Upper lobe of left lung (tissue), 6 donors: ENCODE data around the gene C9orf50. TPM values are rescaled to one million over a fixed set of nuclear protein-coding genes. Genes with fewer than 3 reads are reported as not detected.
A peak's percentile ranks its signal among the peaks of the same experiment; 100 is the strongest.
"Not testable (repeated sequence)": the region's sequence is repeated elsewhere in the genome, so short reads cannot be mapped to it uniquely, and the experiment has no call there.

Experiments
- ATAC-seq, 2 donors: fragments of 200-7000 bp; cut with Tn5 transposase; one replicate each; pipeline ENCODE4 v1.9.1; 2022; ENCODE audit warnings: mild to moderate bottlenecking in 2 of 2, moderate library complexity in 2 of 2; ENCODE audit not compliant: low FRiP score in 2 of 2
- DNase-seq, 2 donors: peaks; one replicate each; pipeline ENCODE4 v3.0.0-alpha.2; 2019 to 2020
- H3K27ac ChIP-seq, 4 donors: fragments of 200-600 bp; sonication (generic); one replicate each; pipeline ENCODE4 v1.5.1; 2016 to 2019
- H3K27me3 ChIP-seq, 4 donors: fragments of 200-600 bp; sonication (generic); one replicate each; pipeline ENCODE4 v1.5.1; 2017 to 2019
- H3K36me3 ChIP-seq, 4 donors: fragments of 200-600 bp; sonication (generic); one replicate each; pipeline ENCODE4 v1.5.1; 2016 to 2019
- H3K4me1 ChIP-seq, 4 donors: fragments of 200-600 bp; sonication (generic); one replicate each; pipeline ENCODE4 v1.5.1; 2018 to 2019
- H3K4me3 ChIP-seq, 4 donors: fragments of 200-600 bp; sonication (generic); one replicate each; pipeline ENCODE4 v1.5.1; 2017 to 2019; ENCODE audit warnings: mild to moderate bottlenecking in 2 of 4, moderate library complexity in 1 of 4
- H3K9me3 ChIP-seq, 4 donors: fragments of 200-600 bp; sonication (generic); one replicate each; pipeline ENCODE4 v1.5.1; 2018 to 2019
- CTCF ChIP-seq, 6 experiments: fragments of 450-650 bp in 4 of 6; fragments of 200-600 bp in 2 of 6; sonication (generic) in 2 of 6; IDR thresholded peaks; one replicate each; pipeline ENCODE4 v1.5.1; 2016 to 2019; ENCODE audit warnings: antibody characterized with exemption in 6 of 6
- EP300 ChIP-seq, 4 donors: sonication (generic); formaldehyde crosslinking; IDR thresholded peaks; one replicate each; pipeline ENCODE4 v1.5.1; 2017; ENCODE audit warnings: antibody characterized with exemption in 4 of 4, control low read depth in 2 of 4
- POLR2A ChIP-seq, 4 donors: fragments of 450-650 bp; IDR thresholded peaks; one replicate each; pipeline ENCODE4 v1.5.1; 2016 to 2017; ENCODE audit warnings: antibody characterized with exemption in 4 of 4, mild to moderate bottlenecking in 2 of 4
- POLR2AphosphoS5 ChIP-seq, 2 donors: sonication (generic); formaldehyde crosslinking; IDR thresholded peaks; one replicate each; pipeline ENCODE4 v1.5.1; 2017; ENCODE audit warnings: antibody characterized with exemption in 2 of 2
- WGBS, 2 donors: methylation state at CpG; one replicate each; pipeline ENCODE4 v1.1.5; 2017 to 2018; 5-methylcytosine and 5-hydroxymethylcytosine counted together
- total RNA-seq, 6 donors: library from RNA; depleted of rRNA in 4 of 6; stranded (reverse); fragments of >200 nt in 4 of 6; gene quantifications; one replicate each; pipeline versions ENCODE4 v1.1.0 to v1.2.1, GENCODE V29; 2016 to 2021
- donor health status: DM: no; HTN: no; CAD: no; lungs with moderate emphysema.
- donor health status: DM: no; HTN: yes; CAD: no; lungs with severe emphysema.

C9orf50 gene
- total RNA-seq, 6 donors from 2014 or later = not detected

DNA sequence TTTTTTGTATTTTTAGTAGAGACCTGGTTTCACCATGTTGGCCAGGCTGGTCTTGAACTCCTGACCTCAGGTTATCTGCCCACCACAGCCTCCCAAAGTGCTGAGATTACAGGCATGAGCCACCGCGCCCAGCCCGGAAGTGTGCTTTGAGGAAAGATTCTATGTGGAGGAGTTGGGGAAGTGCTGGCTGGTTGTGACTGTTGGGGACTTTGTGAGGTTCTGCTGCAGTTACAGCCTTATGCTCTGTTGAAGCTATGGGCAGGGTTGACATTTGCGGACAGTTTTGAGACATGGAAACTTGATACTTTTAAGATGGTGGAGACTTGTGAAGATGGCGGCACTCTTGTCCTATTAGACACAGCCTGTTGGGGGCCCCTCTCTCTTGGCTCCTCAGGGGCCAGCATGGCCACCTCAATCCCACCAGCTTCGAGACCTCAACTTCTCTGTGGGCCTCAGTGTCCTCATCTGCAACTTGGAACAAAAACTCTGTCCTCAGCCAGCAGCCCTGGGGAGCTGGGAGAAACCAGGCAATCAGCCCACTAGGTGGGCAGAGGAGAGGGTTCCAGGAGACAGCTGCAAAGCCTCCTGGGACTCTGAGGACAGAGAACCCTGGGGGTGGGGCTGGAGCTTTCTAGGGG lies 24.9 kb downstream of the C9orf50 start:
- ATAC-seq = peak in 1 of 2 donors; percentile 28
- Histone ChIP-seq H3K36me3 (no peaks in the 10 kb centered on the region), H3K4me3 (peak overlapping the region in 1 of 4 donors; percentile 44), H3K27ac (peak overlapping the region; percentile 30 to 92 (median 84)), H3K4me1 (peaks cover 25 to 38% (median 32%) of the 10 kb centered on the region in 4 donors), H3K27me3 (no peaks in the 10 kb centered on the region), H3K9me3 (no peaks in the 10 kb centered on the region)
- no peak for TF ChIP-seq POLR2A (IDR thresholded peaks at IDR 0.05)
- TF ChIP-seq POLR2AphosphoS5 (IDR thresholded peaks at IDR 0.05) = no peak
- TF ChIP-seq CTCF (IDR thresholded peaks at IDR 0.05) = no peak
- TF ChIP-seq EP300 (IDR thresholded peaks at IDR 0.05) = no peak
- no peak for DNase-seq
- WGBS, 2 donors = 67 to 80% methylated on average over 3 to 6 of the region's 6 CpGs

- H3K9me3 ChIP-seq = no peaks in the 10 kb centered on the region
- ATAC-seq (no peak), DNase-seq (no peak)
- TF ChIP-seq EP300 (IDR thresholded peaks at IDR 0.05) (no peak), POLR2A (IDR thresholded peaks at IDR 0.05) (no peak), POLR2AphosphoS5 (IDR thresholded peaks at IDR 0.05) (no peak)
- no peaks in the 10 kb centered on the region for H3K27me3 ChIP-seq
- 48 to 56% methylated on average over 5 of the region's 5 CpGs for WGBS, 2 donors
- H3K4me1 ChIP-seq = peaks cover 25 to 38% (median 32%) of the 10 kb centered on the region in 4 donors
- no peak overlapping the region for H3K4me3 ChIP-seq
- H3K36me3 ChIP-seq = no peaks in the 10 kb centered on the region
- H3K27ac ChIP-seq = peak overlapping the region in 3 of 4 donors; percentile 13 to 57 (median 30)
These were observed 25.6 kb downstream of the C9orf50 start for GRCh38 chr9:129595311-129595741.

DNA sequence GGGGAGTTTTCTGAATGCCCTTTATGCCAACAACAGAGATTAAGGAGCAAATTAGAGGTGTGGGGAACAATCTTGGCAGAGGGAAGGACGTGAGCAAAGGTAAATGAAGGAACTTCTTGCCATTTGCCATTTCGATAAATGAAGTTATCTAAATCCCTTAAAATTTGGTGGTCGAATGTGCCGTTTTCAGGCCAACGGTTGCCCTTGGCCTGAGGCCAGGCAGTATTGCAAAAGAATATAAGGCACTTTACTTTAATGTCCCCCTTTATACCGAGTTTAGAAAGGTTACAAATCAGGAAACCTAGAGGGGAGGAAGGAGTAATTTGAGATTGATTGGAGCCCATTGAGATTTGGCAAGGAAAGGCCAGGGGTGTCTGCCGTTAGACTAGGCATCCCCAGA lies 26.3 kb downstream of the C9orf50 start:
- H3K4me3 ChIP-seq = no peak overlapping the region
- H3K27ac ChIP-seq = peak overlapping the region in 2 of 4 donors; percentile 13 to 57
- 33 to 37% methylated on average over 7 of the region's 7 CpGs for WGBS, 2 donors
- TF ChIP-seq POLR2AphosphoS5 (IDR thresholded peaks at IDR 0.05) (no peak), EP300 (IDR thresholded peaks at IDR 0.05) (no peak), CTCF (IDR thresholded peaks at IDR 0.05) (no peak), POLR2A (IDR thresholded peaks at IDR 0.05) (no peak)
- no peaks in the 10 kb centered on the region for H3K9me3 ChIP-seq
- H3K36me3 ChIP-seq = no peaks in the 10 kb centered on the region
- no peak for ATAC-seq
- peaks cover 25 to 38% (median 32%) of the 10 kb centered on the region in 4 donors for H3K4me1 ChIP-seq
- H3K27me3 ChIP-seq = no peaks in the 10 kb centered on the region
- no peak for DNase-seq

GRCh38 chr9:129592790-129593189 lies 28.1 kb downstream of the C9orf50 start:
- peaks cover 20 to 31% (median 24%) of the 10 kb centered on the region in 4 donors for H3K4me1 ChIP-seq
- H3K36me3 ChIP-seq, DNase-seq, H3K9me3 ChIP-seq, H3K27ac ChIP-seq, H3K4me3 ChIP-seq, ATAC-seq, H3K27me3 ChIP-seq: not testable (repeated sequence)
- WGBS, 2 donors = 83 to 85% methylated on average over 10 of the region's 10 CpGs

- H3K27ac ChIP-seq = no peak overlapping the region
- ATAC-seq = no peak
- DNase-seq = no peak
- H3K27me3 ChIP-seq = no peaks in the 10 kb centered on the region
- no peak overlapping the region for H3K4me3 ChIP-seq
- H3K9me3 ChIP-seq = no peaks in the 10 kb centered on the region
- H3K4me1 ChIP-seq = peaks cover 12 to 22% (median 15%) of the 10 kb centered on the region in 4 donors
- no peak for TF ChIP-seq CTCF (IDR thresholded peaks at IDR 0.05)
- no peak for TF ChIP-seq POLR2A (IDR thresholded peaks at IDR 0.05)
- no peak for TF ChIP-seq POLR2AphosphoS5 (IDR thresholded peaks at IDR 0.05)
- TF ChIP-seq EP300 (IDR thresholded peaks at IDR 0.05) = no peak
- no peaks in the 10 kb centered on the region for H3K36me3 ChIP-seq
- 79 to 89% methylated on average over 5 of the region's 5 CpGs for WGBS, 2 donors
These were observed 29.0 kb downstream of the C9orf50 start for GRCh38 chr9:129591916-129592315.

- no peaks in the 10 kb centered on the region for H3K36me3 ChIP-seq
- no peak overlapping the region for H3K27ac ChIP-seq
- ATAC-seq = no peak
- DNase-seq = no peak
- TF ChIP-seq POLR2AphosphoS5 (IDR thresholded peaks at IDR 0.05) (no peak), POLR2A (IDR thresholded peaks at IDR 0.05) (no peak), CTCF (IDR thresholded peaks at IDR 0.05) (no peak), EP300 (IDR thresholded peaks at IDR 0.05) (no peak)
- 84 to 88% methylated on average over 6 of the region's 6 CpGs for WGBS, 2 donors
- no peaks in the 10 kb centered on the region for H3K9me3 ChIP-seq
- no peak overlapping the region for H3K4me3 ChIP-seq
- H3K27me3 ChIP-seq = no peaks in the 10 kb centered on the region
- H3K4me1 ChIP-seq = peaks cover 0 to 10% (median 5%) of the 10 kb centered on the region in 4 donors
These were observed 30.4 kb downstream of the C9orf50 start for GRCh38 chr9:129590466-129590865.
